ENCODE data around the gene TTLL13. TPM values are rescaled to one million over a fixed set of nuclear protein-coding genes. Genes with fewer than 3 reads are reported as not detected.
"Not testable (repeated sequence)": the region's sequence is repeated elsewhere in the genome, so short reads cannot be mapped to it uniquely, and the experiment has no call there.

TTLL13 gene
- total and polyA plus RNA-seq, 2 of the 4 experiments (the other 2 are of a cell fraction) = 0.10 TPM; not detected in 1

GRCh38 chr15:90278467-90278866 lies 29.1 kb downstream of the TTLL13 start:
- H3K4me3 ChIP-seq (ENCODE audit: insufficient read depth, low read depth, low read length); H3K14ac ChIP-seq (replicated peaks; ENCODE audit: low read depth, low read length); H2BK120ac ChIP-seq (ENCODE audit: low read depth, low read length); H4K91ac ChIP-seq (ENCODE audit: insufficient read depth, low read depth, low read length); H3K27ac ChIP-seq (ENCODE audit: insufficient read depth, low read length); CTCF ChIA-PET; dilution Hi-C loops (cut with HindIII; ENCODE audit: low sequenced_read_pairs, unreplicated experiment); H2BK20ac ChIP-seq (ENCODE audit: low read depth, low read length); in situ Hi-C loops (cut with MboI; ENCODE audit: low sequenced_read_pairs); H2BK15ac ChIP-seq (ENCODE audit: low read depth, low read length); POLR2A ChIA-PET (ENCODE audit: unreplicated experiment); H3K9ac ChIP-seq (ENCODE audit: low read depth, low read length); H3K23ac ChIP-seq (ENCODE audit: low read depth, low read length); H3K18ac ChIP-seq (ENCODE audit: low read depth, low read length); H2BK5ac ChIP-seq (ENCODE audit: low read depth, low read length, poor library complexity, severe bottlenecking); DNase-seq; H2AFZ ChIP-seq (replicated peaks; ENCODE audit: low read length, poor library complexity); H4K8ac ChIP-seq (ENCODE audit: low read depth in 2 of 2, low read length in 2 of 2); H2AK9ac ChIP-seq (replicated peaks; ENCODE audit: low read depth, low read length, poor library complexity); ATAC-seq (ENCODE audit: low read depth); H3K56ac ChIP-seq (ENCODE audit: extremely low read depth, insufficient read depth, low read length); BruUV-seq (replicated peaks); H3K27me3 ChIP-seq (ENCODE audit: control insufficient read depth, insufficient read depth, low read length); H3K9me1 ChIP-seq (ENCODE audit: insufficient read depth, low read length); H4K5ac ChIP-seq (ENCODE audit: low read depth, low read length); H3K4me1 ChIP-seq (ENCODE audit: control insufficient read depth, insufficient read depth, low read length); H2AK5ac ChIP-seq (ENCODE audit: low read depth, low read length); H3K9me3 ChIP-seq (ENCODE audit: control insufficient read depth, insufficient read depth, low read length); intact Hi-C loops (cut with micrococcal nuclease); H3K4ac ChIP-seq (ENCODE audit: low read depth, low read length); H3K4me2 ChIP-seq (ENCODE audit: low read depth, low read length); H4K20me1 ChIP-seq (ENCODE audit: insufficient read depth, low read length): not testable (repeated sequence)
- H3K79me1 ChIP-seq (ENCODE audit: low read depth in 1 of 2, low read length in 2 of 2) = peaks cover 3 to 10% of the 10 kb centered on the region in 2 experiments; a peak in 1 of 4 replicates
- peaks cover 12% of the 10 kb centered on the region for H3K36me3 ChIP-seq (ENCODE audit: control insufficient read depth, insufficient read depth, low read length)
- 92% methylated on average over 5 of the region's 12 CpGs; no CpG with 5 or more reads in 1 of the 2 experiments for WGBS, 2 experiments (ENCODE audit: extremely low coverage in 2 of 2, insufficient read length in 1 of 2)

GRCh38 chr15:90280743-90281142 lies 31.4 kb downstream of the TTLL13 start:
- H3K14ac ChIP-seq (replicated peaks; ENCODE audit: low read depth, low read length); H2BK15ac ChIP-seq (ENCODE audit: low read depth, low read length); H3K4me3 ChIP-seq (ENCODE audit: insufficient read depth, low read depth, low read length); dilution Hi-C loops (cut with HindIII; ENCODE audit: low sequenced_read_pairs, unreplicated experiment); POLR2A ChIA-PET (ENCODE audit: unreplicated experiment); H3K9ac ChIP-seq (ENCODE audit: low read depth, low read length); H3K4me2 ChIP-seq (ENCODE audit: low read depth, low read length); H2AFZ ChIP-seq (replicated peaks; ENCODE audit: low read length, poor library complexity); H3K23ac ChIP-seq (ENCODE audit: low read depth, low read length); BruUV-seq (replicated peaks); H2BK20ac ChIP-seq (ENCODE audit: low read depth, low read length); ATAC-seq (ENCODE audit: low read depth); DNase-seq; in situ Hi-C loops (cut with MboI; ENCODE audit: low sequenced_read_pairs); H3K79me1 ChIP-seq (ENCODE audit: low read depth in 1 of 2, low read length in 2 of 2); H3K4ac ChIP-seq (ENCODE audit: low read depth, low read length); H3K4me1 ChIP-seq (ENCODE audit: control insufficient read depth, insufficient read depth, low read length); H3K9me3 ChIP-seq (ENCODE audit: control insufficient read depth, insufficient read depth, low read length); H4K8ac ChIP-seq (ENCODE audit: low read depth in 2 of 2, low read length in 2 of 2); H4K20me1 ChIP-seq (ENCODE audit: insufficient read depth, low read length); H4K5ac ChIP-seq (ENCODE audit: low read depth, low read length); H3K27ac ChIP-seq (ENCODE audit: insufficient read depth, low read length); intact Hi-C loops (cut with micrococcal nuclease); H3K18ac ChIP-seq (ENCODE audit: low read depth, low read length); CTCF ChIA-PET; H3K36me3 ChIP-seq (ENCODE audit: control insufficient read depth, insufficient read depth, low read length); H2BK5ac ChIP-seq (ENCODE audit: low read depth, low read length, poor library complexity, severe bottlenecking); H4K91ac ChIP-seq (ENCODE audit: insufficient read depth, low read depth, low read length); H2AK5ac ChIP-seq (ENCODE audit: low read depth, low read length); H2AK9ac ChIP-seq (replicated peaks; ENCODE audit: low read depth, low read length, poor library complexity); H2BK120ac ChIP-seq (ENCODE audit: low read depth, low read length); H3K9me1 ChIP-seq (ENCODE audit: insufficient read depth, low read length); H3K27me3 ChIP-seq (ENCODE audit: control insufficient read depth, insufficient read depth, low read length); H3K56ac ChIP-seq (ENCODE audit: extremely low read depth, insufficient read depth, low read length): not testable (repeated sequence)
- no CpG with 5 or more reads among the region's 5 CpGs for WGBS, 2 experiments (ENCODE audit: extremely low coverage in 2 of 2, insufficient read length in 1 of 2)

Measured in IMR-90 (cell line).